Mammary epithelial cell (primary cell): ENCODE data around the gene CHIA.

Source experiments
- EZH2 ChIP-seq: IDR thresholded peaks from 2 replicates; pipeline ENCODE4 v1.6.1; 2012; ENCODE audit warnings: low read length, inconsistent platforms, borderline replicate concordance
- TF ChIP-seq, protein P1 (sequence below), 2 donors: IDR thresholded peaks in 1 of 2; conservative IDR thresholded peaks in 1 of 2; 2 replicates each; pipeline ENCODE4 v1.5.1; 2011 to 2012; ENCODE audit warnings: inconsistent platforms in 2 of 2, low read length in 2 of 2, mild to moderate bottlenecking in 2 of 2, control low read depth in 1 of 2, low read depth in 1 of 2; ENCODE audit not compliant: insufficient read depth in 1 of 2; ENCODE audit errors: extremely low read depth in 1 of 2

GRCh38 chr1:111272081-111272480, 18.6 kb upstream of the CHIA start:
- TF ChIP-seq, protein P1, sequence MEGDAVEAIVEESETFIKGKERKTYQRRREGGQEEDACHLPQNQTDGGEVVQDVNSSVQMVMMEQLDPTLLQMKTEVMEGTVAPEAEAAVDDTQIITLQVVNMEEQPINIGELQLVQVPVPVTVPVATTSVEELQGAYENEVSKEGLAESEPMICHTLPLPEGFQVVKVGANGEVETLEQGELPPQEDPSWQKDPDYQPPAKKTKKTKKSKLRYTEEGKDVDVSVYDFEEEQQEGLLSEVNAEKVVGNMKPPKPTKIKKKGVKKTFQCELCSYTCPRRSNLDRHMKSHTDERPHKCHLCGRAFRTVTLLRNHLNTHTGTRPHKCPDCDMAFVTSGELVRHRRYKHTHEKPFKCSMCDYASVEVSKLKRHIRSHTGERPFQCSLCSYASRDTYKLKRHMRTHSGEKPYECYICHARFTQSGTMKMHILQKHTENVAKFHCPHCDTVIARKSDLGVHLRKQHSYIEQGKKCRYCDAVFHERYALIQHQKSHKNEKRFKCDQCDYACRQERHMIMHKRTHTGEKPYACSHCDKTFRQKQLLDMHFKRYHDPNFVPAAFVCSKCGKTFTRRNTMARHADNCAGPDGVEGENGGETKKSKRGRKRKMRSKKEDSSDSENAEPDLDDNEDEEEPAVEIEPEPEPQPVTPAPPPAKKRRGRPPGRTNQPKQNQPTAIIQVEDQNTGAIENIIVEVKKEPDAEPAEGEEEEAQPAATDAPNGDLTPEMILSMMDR (conservative IDR thresholded peaks at IDR 0.05 in 1 of 2, IDR thresholded peaks at IDR 0.05 in 1 of 2; ENCODE audit: extremely low read depth in 1 of 2, insufficient read depth in 1 of 2, low read depth in 1 of 2, low read length in 2 of 2) = no peak
- no peak for TF ChIP-seq EZH2
